Measurements from ENCODE around the gene FILIP1L.

FILIP1L gene

GRCh38 chr3:99882436-99883137 lies 231.7 kb downstream of the FILIP1L start:
- no peak for DNase-seq

GRCh38 chr3:99881121-99881524 lies 233.2 kb downstream of the FILIP1L start:
- DNase-seq, result no peak

GRCh38 chr3:99879275-99879674 lies 235.0 kb downstream of the FILIP1L start:
- DNase-seq, result no peak

GRCh38 chr3:99878005-99878404 lies 236.3 kb downstream of the FILIP1L start:
- peak; percentile 77 for DNase-seq

GRCh38 chr3:99877031-99877579 lies 237.2 kb downstream of the FILIP1L start:
- peak; percentile 56 for DNase-seq

GRCh38 chr3:99875929-99876841 lies 238.1 kb downstream of the FILIP1L start:
- peak; percentile 86 for DNase-seq

GRCh38 chr3:99875581-99875928 lies 238.7 kb downstream of the FILIP1L start:
- peak; percentile 82 for DNase-seq

- no peak for DNase-seq
These were observed 239.9 kb downstream of the FILIP1L start for GRCh38 chr3:99874237-99875002.

- DNase-seq, result peak; percentile 46
These were observed 240.8 kb downstream of the FILIP1L start for GRCh38 chr3:99873269-99874102.

GRCh38 chr3:99872923-99873254 lies 241.4 kb downstream of the FILIP1L start:
- peak; percentile 69 for DNase-seq

GRCh38 chr3:99871231-99872045 lies 242.9 kb downstream of the FILIP1L start:
- no peak for DNase-seq

- no peak for DNase-seq
These were observed 243.6 kb downstream of the FILIP1L start for GRCh38 chr3:99870712-99871111.

GRCh38 chr3:99869621-99870020 lies 244.7 kb downstream of the FILIP1L start:
- DNase-seq, result no peak

GRCh38 chr3:99868311-99868646 lies 246.0 kb downstream of the FILIP1L start:
- DNase-seq, result peak; percentile 12

GRCh38 chr3:99867594-99868310 lies 246.5 kb downstream of the FILIP1L start:
- no peak for DNase-seq

GRCh38 chr3:99866261-99866761 lies 248.0 kb downstream of the FILIP1L start:
- no peak for DNase-seq

- DNase-seq, result no peak
These were observed 249.0 kb downstream of the FILIP1L start for GRCh38 chr3:99865321-99865720.

- DNase-seq, result no peak
These were observed 250.0 kb downstream of the FILIP1L start for GRCh38 chr3:99864289-99864688.

GRCh38 chr3:99863588-99863987 lies 250.7 kb downstream of the FILIP1L start:
- no peak for DNase-seq

- no peak for DNase-seq
These were observed 251.3 kb downstream of the FILIP1L start for GRCh38 chr3:99863002-99863401.

GRCh38 chr3:99862208-99862607 lies 252.1 kb downstream of the FILIP1L start:
- no peak for DNase-seq
